GM19351 (cell line): ENCODE measurements around the gene CYP2R1.

Source experiments
- ATAC-seq: cut with Tn5 transposase; IDR thresholded peaks from one replicate; pipeline ENCODE4 v1.9.1; 2021; ENCODE audit warnings: mild to moderate bottlenecking, moderate library complexity; ENCODE audit not compliant: unreplicated experiment

Gene CYP2R1, protein sequence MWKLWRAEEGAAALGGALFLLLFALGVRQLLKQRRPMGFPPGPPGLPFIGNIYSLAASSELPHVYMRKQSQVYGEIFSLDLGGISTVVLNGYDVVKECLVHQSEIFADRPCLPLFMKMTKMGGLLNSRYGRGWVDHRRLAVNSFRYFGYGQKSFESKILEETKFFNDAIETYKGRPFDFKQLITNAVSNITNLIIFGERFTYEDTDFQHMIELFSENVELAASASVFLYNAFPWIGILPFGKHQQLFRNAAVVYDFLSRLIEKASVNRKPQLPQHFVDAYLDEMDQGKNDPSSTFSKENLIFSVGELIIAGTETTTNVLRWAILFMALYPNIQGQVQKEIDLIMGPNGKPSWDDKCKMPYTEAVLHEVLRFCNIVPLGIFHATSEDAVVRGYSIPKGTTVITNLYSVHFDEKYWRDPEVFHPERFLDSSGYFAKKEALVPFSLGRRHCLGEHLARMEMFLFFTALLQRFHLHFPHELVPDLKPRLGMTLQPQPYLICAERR

DNA sequence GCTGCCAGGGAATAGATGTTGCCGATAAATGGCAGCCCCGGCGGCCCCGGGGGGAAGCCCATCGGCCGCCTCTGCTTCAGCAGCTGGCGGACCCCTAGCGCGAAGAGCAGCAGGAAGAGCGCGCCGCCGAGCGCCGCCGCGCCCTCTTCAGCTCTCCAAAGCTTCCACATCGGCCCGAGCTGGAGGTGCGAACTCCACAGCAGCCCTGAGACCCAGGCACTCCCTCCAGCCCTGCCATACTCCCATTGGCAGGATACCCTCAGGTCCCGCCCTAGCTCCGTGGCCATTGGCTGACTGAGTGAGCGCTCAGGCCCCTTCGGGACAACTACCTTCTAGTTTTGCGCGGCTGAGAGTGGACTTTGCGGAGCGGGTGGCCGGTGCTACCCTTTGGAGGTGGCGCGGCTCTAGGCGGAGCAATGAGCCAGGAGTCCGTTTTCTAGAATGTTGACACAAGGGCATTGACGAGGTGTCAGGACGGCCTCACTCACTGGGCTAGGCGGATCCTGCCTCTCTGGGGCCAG, at the start of gene CYP2R1:
Gene CYP2R1 (minus strand): TSS at position 196 of the 521 bp plus-strand sequence. CDS start 26 bp downstream, at position 170.
- ATAC-seq: peak; percentile 92

DNA sequence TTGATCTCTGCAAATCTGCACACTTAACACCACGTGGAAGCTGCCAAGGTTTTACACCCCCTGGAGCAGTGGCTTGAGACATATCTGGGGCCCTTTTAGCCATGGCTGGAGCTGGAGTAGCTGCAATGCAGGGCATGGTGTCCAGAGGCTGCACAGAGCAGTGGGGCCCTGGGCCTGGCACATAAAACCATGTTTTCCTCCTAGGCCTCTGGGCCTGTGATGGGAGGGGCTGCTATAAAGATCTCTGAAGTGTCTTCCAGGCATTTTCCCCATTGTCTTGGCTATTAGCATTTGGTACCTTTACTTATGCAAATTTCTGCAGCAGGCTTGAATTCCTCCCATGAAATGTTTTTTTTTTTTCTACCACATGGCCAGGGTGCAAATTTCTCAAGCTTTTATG, 46.9 kb upstream of the CYP2R1 start:
- no peak for ATAC-seq

DNA sequence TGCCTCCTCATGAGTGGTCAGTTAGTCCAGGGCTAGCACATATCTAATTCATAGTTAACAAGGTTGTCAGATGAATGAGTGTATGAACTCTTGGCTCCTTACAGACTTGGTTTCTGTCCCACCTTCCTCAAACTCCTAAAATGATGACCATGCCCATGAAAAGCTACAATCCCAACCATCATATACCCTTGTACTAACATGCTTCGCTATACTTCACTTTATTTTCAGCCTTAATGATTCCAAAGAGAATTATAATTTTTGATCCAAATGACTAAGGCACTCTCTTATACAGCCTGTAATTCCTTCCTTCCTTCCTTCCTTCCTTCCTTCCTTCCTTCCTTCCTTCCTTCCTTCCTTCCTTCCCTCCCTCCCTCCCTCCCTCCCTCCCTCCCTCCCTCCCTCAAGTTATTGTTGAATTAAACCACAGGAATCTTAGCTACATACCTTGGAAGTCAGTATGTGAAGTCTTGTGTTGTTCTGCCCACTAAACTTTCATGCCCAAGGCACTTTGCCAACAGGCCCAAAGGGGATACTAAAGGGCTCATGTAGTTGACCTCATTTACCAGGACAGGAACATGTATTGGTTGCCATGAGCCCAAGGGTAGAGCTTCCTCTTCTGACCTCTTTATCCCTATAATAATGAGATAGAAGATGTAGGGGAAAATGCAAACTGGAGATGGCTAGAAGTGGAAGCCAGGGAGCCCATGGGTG, 42.8 kb upstream of the CYP2R1 start:
- no peak for ATAC-seq

DNA sequence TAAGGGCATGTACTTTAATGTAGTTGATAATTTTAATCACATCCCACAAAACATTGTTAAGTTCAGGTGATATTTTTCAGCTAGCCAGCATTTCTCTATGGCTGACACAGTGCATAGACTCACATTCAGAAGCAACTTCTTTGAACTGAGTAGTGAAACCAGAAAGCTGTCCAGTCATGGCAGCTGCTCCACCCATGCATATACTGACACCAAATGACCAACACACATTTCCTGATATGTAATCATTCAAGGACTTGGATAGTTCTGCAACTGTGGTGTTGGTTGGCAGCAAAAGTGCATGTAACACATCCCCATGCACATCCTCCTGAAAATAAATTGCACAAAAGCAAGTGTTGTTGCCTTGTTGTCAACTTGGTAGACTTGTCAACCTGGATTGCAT, 40.4 kb upstream of the CYP2R1 start:
- no peak for ATAC-seq

DNA sequence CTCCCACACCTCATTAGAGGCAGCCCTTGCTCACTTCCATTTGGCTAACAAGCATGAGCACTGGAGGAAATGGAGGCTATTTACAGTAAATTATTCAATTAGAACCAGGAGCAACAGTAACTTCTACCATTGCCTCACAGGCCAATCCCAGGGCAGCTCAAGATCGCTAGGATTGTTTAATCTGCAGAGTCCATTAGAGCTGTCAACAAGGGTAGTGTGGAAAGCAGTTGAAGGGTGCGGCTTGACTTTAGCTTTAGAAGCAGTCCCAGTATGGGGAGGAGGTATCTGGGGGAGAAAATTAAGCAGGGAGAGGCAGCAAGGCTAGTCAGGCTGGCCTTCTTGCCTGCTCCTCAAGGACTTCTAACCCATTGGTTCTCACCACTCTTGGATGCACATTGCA, 38.3 kb upstream of the CYP2R1 start:
- ATAC-seq: no peak

DNA sequence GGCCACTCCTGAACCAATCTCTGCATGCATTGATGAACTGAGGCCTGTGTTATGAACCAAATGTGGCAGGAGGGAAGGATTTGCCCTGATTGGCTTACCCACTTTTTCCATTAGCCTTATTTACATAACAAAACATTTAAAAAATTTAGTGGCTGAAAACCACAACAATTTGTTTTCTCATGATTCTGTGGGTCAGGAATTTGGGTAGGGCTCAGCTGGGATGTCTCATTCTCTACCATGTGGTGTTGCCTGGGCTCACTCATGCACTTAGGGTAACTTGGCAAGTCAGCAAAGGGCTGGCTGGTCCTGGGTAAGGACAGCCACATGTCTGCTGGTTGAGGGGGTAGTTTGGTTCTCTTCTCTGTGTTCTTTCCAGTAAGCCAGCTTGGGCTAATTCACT, 35.1 kb upstream of the CYP2R1 start:
- no peak for ATAC-seq

DNA sequence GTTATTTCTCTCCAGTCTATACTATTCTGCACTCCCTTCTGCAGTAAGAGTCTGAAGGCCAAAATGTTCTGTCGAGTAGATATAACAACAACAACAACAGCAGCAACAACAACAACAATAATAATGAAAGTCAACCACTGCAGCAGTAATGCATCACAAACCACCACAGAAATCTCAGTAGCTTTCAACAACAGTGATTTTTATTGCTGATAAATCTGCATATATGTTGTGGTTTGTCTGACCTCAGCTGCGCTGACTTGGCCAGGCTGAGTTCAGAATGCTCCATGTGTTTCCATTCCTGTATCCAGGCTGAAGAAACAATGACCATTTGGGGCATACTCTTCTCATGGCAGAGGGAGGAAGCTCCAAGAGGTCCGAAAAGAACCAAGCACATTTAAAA, 32.3 kb upstream of the CYP2R1 start:
- ATAC-seq: no peak

DNA sequence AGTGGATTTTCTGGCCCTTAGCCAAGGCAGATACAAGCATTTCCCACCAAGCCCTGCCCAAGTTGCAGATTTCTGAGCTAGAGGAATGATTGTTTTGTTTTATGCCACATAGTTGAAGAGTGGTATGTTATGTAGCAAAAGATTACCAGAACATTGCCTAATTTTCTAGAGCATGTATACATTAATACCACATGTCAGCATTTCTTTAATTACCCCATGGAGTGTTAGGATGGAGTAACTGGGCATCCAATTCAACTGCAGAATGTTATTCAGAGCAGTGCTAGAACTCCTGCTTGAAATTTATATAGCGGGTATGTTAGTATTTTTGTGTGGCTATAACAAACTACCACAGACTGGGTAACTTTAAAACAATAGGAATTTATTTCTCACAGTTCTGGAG, 24.4 kb upstream of the CYP2R1 start:
- no peak for ATAC-seq

DNA sequence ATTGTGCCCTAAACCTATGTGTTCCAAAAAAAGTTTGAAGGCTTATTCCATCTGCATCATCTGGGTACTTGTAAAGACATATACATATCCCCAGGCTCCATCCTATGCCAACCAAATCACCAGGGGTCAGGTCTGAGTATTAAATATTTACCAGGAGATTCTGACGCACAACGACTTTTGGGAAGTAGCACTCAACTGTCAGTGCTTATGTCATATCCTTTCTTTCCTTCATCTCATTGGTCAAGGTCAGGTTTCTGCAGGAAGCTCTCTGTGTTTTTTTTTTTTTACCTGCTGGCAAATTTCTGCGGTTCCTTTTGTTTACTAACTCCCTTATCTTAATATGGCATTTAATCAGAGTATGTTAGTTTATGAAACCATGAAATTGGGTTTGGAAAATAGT, 22.5 kb upstream of the CYP2R1 start:
- no peak for ATAC-seq

DNA sequence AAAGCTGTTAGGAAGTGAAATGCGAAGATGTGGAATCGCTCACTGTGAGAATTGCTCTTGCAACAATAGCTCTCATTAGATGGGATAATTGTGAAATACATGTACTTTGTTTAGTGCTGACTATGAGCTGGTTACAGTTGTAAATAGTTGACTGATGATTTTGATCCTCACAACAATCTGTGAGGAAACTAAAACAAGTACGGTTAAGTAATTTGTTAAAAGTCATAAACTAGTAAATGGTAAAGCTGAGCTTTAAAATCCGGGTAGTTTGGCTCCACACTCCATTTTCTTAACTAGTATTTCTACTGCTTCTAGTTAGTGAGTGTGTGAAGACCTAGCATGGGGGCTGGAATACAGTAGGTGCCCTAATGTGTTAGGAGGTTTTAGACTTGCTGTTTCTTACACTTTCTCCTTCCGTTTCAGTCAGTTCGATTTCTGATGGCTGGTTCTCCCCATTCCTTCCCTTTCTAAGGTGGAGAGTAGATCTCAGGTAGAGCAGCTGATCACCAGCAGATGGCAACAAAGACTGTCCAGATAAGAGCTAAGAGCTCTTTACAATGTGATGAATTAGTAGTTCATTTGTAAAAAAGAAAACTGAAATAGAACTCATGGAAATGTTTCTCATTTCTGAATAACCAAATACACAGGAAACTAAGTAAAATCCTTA, 16.3 kb upstream of the CYP2R1 start:
- peak; percentile 20 for ATAC-seq

DNA sequence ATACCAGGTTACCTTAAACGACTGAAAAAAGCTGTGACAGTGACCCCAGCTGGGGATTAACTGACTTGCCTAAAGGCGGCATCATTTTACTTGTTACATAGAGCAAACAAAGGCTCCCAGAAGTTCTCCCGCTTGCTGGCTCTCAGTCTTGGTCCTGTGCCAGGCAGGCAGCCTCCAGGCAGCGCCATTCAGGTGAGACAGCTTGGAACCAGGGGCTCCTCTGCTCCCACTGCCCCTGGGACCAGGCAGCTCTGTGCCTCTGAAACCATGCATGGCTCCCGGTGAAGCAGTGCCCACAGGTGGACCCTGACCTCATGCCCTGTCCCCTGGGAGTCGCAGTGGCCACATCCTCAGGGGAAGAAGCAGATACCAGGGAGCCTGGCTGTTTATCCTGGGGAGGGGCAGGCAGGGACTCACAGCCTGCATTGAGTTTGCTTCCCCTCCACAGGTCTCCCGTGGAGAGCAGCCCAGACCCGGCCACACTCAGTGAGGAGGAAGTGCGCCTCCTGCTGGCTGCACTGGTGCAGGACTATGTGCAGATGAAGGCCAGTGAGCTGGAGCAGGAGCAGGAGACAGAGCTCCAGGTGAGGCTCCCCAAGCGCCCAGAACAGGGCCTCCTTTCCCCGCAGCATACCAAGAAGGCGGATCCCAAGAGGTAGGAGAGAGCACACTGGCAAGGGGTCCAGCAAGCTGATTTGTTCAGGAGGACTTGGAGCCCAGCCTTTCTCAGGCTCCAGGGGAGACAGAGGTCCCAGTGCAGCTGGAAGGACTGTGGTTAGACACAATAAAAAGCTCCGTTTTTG, 15.6 kb upstream of the CYP2R1 start:
- ATAC-seq: peak; percentile 54

DNA sequence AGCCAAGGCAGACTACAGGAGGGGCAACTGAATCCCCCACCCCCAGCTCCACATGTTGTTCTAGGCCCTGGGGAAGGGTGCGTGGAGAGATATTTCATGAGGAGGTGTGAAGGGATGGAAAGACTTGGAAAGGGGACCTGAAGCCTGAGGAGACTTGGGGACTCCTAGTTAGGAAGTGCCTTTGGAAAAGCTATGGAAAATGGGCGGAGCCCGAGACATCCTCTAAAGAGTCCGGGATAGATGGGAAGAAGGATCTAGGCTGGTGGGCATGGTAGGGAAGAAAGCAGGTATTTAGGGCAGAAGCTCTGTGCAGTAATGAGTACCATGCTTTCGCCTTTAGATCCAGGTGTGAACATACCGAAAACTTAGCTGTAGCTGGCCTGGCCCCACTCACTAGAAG, 15.0 kb upstream of the CYP2R1 start:
- no peak for ATAC-seq

DNA sequence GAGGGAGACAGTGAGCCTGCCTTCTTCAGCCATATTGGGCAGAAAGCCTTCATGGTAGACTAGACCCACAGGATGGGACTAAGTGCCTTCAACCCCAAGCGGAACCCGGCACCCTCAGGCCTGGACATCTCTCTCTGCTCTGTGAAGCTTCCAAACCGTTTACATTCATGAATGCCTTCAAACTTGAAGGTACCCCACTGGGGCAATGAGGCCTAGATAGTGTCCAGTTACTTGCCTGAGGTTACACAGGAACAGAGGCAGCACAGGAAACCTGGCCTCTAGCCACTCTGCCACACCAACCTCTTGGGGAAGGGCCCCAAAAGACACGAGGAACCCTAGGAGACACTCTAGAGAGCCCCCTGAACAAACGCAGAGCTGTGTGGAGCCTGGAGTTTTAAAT, 14.5 kb upstream of the CYP2R1 start:
- no peak for ATAC-seq

DNA sequence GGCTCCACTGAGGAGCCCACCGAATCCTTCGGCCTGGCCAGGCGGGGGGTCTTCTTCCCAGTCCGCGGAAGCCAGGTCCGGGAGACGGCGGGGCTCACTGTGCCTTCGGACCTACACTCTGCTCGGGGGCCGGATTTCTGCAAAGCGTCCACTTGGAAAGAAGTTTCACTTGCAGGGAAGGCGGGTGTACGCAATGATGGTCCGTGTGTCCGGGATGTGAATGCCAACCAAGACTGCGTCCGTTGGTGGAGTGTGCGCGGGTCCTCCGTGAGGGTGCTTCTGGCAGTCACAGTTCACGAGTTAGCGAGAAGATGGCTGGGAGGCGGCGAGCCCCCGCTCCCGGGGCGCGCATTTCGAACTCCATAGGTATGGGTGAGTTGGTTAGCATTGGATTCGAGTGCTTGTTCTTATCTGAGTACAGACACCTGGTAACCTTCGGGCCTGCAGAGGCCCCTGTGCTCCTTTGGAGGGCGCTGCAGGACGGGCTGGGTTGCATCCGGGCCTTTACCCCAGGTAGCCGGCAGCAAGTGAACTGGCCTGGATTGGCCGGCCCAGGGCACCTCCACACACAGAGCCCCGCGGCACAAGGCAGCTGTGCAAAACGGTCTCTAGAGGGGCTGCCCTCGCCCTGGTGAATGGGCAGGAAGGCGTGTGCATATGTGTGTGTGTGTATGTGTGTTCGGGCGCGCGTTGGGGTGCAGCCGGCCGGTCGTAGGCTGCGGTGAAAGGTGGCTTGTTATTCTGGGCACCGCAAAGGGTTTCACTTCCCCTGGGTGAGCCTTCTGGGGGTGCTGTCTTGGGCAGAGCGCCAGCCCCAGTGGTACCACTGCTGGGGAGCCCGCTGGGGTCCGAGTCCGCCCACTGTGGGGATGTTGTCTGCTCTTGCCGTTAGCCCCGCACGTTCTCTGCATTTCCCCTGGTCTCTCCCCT, 13.3 kb upstream of the CYP2R1 start:
- peak; percentile 54 for ATAC-seq

DNA sequence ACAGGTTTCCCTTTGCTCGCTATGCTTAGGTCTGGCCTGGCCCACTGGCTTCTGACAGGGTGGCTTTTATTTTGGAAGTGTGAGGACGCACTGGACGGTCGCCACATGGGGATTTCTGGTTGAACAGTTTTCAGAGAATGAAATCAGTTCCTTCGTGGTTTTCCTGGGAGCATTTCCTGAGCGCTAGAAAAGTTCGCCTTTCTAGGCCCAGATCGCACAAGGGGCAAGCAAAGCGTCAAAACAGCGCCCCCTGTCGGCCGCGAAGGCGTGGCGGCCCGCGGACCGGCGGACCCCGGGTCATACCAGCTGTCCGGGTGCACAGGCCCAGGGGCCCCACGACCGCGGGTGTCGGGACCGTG, 12.7 kb upstream of the CYP2R1 start:
- ATAC-seq: peak; percentile 42

DNA sequence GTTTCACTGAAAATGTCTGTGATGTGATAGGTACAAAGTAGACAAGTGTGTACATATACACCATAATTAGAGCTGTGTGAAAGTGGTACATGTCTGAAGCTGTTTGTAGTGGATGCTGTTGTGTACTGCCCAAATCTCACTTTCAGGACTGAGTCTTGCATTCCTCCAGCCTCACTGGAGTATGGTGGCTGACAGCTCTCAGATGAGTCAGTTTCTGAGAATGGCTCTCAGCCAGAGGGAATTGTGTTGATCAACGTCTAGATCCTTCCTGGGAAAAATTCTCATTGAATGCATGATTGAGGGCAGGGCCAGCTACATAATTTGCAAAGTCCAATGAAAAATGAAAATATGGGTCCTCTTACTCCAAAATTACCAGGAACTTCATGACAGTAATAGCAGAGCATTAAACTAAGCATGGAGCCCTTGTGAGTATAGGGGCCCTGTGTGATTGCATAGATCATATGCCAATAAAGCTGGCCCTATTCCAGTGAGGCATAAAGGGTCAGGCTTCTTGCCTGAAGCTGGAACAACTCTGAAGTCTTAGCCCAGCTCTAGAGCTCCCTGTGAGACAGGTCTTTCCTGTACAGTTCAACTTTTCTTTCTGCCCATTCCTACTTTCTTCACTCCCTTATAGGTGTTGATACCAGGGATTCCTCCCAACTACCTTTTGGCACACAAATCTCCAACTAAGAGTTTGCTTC, 10.8 kb upstream of the CYP2R1 start:
- no peak for ATAC-seq

DNA sequence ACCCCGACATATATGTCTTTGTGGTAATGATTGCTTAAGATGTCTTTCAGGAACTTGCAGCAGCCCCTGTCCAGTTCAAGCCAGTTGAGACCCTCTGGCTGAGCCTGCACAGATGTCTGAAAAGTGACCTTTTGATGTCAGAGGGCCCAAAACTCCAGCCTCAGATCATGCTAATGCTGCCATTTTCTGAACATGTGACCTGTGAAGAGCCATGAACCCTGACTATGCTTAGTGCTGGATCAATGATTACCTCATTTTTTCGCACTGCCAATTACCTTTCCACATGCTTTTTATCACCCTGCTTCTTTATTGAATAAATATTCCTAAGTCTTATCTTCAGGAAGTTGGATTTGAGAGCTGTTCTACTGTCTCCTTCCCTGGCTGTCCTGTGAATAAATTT, 6.9 kb upstream of the CYP2R1 start:
- ATAC-seq: no peak

DNA sequence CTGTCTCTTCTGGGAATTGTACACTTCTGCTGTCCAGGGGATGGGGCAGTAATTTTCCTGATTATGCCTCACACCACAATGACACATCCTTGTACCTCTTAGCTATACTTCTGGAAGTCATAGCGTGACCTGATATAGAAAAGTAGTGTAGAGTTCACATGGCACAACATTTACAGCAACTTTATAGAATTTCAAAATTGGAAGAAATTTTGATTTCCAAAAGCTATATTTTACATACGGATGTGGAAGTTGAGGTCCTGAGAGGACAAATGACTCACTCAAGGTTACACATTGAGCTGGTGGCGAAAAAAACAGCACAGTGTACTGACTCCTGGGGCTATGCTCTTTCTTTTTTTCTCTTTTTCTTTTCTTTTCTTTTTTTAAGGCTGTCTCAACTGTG, 6.3 kb upstream of the CYP2R1 start:
- no peak for ATAC-seq
